WI38 (cell line): ENCODE measurements around the gene RAB40B.

ENCODE experiments used
- H3K4me3 ChIP-seq: 2 replicates; pipeline ENCODE4 v1.5.1; 2011; ENCODE audit warnings: low read depth, mild to moderate bottlenecking, control low read depth, low read length
- CTCF ChIP-seq: IDR thresholded peaks from 2 replicates; pipeline ENCODE4 v1.5.1; 2012; ENCODE audit warnings: low read depth, mild to moderate bottlenecking, control low read depth, low read length

RAB40B gene

DNA sequence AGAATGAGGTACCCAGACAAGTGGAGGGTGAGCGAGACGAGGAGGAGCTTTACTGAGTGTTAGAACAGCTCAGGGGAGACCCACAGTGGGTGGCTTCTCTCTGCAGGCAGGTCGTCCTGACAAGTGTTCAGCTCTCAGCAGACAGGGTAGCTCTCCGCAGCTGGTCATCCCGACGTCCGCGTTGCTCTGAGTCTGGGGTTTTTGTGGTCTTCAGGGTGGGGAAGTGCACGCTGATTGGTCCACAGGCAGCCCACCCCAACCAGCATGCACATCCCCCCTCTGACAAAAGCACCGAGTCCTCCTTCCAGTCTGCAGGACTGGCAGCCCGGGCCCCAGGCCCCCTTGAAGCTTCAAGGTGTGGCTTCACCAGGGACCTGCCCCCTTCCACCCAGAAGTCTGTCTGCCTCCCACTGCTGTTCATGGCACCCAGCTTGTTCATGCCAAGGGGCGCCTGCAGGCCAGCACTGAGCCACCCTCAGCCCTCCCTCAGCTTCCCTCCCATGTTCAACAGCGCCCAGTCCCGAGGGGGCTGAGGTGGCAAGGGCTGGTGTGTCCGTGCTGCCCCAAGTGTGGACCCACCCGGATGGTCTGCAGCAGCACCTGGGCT is 30.4 kb downstream of the RAB40B start:
- TF ChIP-seq CTCF = no peak
- H3K4me3 ChIP-seq = no peak overlapping the region

DNA sequence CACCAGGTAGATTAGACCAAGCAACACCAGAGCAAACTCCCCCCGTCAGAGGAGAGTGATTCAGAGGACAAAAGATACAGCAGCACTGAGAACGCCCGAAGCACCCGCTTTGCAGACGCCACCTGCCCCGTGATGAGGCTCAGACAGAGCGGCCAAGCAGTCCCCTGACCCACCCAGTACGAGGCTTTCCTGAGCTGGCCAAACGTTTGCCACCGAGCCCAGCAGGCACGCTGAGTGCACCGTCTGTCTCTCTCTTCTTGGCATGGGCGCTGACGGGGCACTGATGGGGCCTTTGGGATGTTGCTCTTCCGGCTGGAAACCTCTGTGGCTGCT is 30.9 kb downstream of the RAB40B start:
- H3K4me3 ChIP-seq = no peak overlapping the region
- no peak for TF ChIP-seq CTCF

GRCh38 chr17:82666931-82667667 is 31.4 kb downstream of the RAB40B start:
- no peak for TF ChIP-seq CTCF
- no peak overlapping the region for H3K4me3 ChIP-seq

- TF ChIP-seq CTCF = no peak
- no peak overlapping the region for H3K4me3 ChIP-seq
Observed at GRCh38 chr17:82665891-82666290, 32.6 kb downstream of the RAB40B start.

DNA sequence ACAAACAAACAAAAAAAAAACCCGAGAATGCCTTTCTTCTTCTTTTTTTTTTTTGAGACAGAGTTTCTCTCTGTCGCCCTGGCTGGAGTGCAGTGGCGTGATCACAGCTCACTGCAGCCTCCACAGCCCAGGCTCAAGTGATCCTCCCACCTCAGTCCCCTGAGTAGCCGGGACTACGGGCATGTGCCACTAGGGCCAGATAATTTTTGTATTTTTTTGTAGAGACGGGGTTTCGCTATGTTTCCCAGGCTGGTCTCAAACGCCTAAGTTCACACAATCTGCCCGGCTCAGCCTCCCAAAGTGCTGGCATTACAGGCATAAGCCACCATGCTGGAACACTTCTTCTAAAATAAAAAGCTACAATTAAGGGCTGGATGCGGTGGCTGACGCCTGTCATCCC is 33.3 kb downstream of the RAB40B start:
- TF ChIP-seq CTCF = no peak

DNA sequence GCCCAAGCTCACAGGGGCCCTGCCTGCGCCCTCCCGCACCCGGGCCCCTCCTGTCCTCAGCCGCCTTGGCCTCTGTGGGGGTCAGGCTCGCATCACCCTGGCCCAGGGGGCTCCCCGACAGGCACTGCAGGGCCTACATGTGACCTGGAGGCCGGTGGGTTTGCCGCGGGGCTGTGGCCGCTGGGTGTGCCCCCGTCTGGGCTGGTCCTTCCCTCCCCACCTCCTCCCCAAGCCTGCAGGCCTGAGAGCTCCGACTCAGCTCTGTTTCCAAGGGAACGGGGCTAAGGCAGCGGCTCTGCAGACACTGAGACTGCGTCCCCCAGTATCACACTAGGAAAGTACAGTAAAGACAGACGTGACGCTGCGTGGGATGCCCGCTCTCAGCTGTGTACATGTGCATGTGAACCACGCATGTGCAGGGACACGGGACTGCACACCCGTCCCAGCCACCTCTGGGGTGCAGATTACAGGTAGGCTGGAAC is 33.8 kb downstream of the RAB40B start:
- no peak overlapping the region for H3K4me3 ChIP-seq
- no peak for TF ChIP-seq CTCF

More for the DNA sequence above, 33.3 kb downstream of the RAB40B start:
- H3K4me3 ChIP-seq = no peak overlapping the region

DNA sequence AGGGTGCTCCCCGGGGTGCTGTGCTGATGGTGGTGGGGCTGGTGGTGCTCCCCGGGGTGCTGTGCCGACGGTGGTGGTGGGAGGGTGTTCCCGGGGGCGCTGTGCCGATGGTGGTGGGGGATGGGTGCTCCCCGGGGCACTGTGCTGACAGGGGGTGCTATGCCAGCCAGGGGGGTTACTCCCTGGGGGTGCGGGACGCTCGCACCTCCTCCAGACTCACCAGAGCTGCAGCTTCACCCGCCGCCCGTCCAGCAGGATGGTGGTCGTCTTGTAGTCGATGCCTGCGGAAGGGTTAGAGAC is 34.3 kb downstream of the RAB40B start:
- TF ChIP-seq CTCF = no peak
- no peak overlapping the region for H3K4me3 ChIP-seq
